MG63 (cell line): Measurements from ENCODE around the gene TRIM34. TPM values are rescaled to one million over a fixed set of nuclear protein-coding genes. Genes with fewer than 3 reads are reported as not detected.
"Not testable (repeated sequence)": the region's sequence is repeated elsewhere in the genome, so short reads cannot be mapped to it uniquely, and the experiment has no call there.

Experiments
- DNase-seq: peaks from one replicate; pipeline ENCODE4 v3.0.0-alpha.2; 2020
- H3K27me3 ChIP-seq: fragments of 250-450 bp; sonication (Bioruptor Pico); 2 replicates; pipeline ENCODE4 v1.5.1; 2020; ENCODE audit warnings: mild to moderate bottlenecking, moderate library complexity
- H3K36me3 ChIP-seq: fragments of 250-450 bp; sonication (Bioruptor Pico); 2 replicates; pipeline ENCODE4 v1.5.1; 2020; ENCODE audit warnings: mild to moderate bottlenecking, moderate library complexity
- H3K4me3 ChIP-seq: fragments of 250-450 bp; sonication (Bioruptor Pico); 2 replicates; pipeline ENCODE4 v1.5.1; 2020; ENCODE audit warnings: mild to moderate bottlenecking, moderate library complexity
- H3K9me3 ChIP-seq: fragments of 250-450 bp; sonication (Bioruptor Pico); 2 replicates; pipeline ENCODE4 v1.5.1; 2020; ENCODE audit warnings: mild to moderate bottlenecking, moderate library complexity
- total RNA-seq: library from RNA; depleted of rRNA; stranded (reverse); fragments of >200 nt; shearing (Covaris generic); gene quantifications from 2 replicates; pipeline ENCODE4 v1.2.3, GENCODE V29; 2014; ENCODE audit warnings: low replicate concordance

Gene TRIM34
- total RNA-seq, 1 experiment from 2014 or later = 10.7 TPM

DNA sequence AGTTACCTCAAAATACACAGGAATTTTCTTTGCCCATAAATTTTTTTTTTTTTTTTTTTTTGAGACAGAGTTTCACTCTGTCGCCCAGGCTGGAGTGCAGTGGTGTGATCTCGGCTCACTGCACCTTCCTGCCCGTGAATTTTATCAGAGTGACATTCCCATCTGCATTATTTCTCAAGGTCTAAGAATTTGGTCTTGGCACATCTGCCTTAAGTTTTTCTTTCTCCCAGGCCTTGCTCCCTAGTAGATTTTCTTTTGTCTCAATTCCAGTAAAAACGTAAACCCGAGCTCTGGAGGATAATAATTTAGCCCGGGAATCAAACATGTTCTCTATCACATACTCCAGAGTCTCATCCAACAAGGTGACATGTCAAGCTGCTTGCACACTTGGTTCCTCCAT lies 16.0 kb upstream of the TRIM34 start:
- no peak for DNase-seq
- no peaks in the 10 kb centered on the region for H3K9me3 ChIP-seq
- no peaks in the 10 kb centered on the region for H3K36me3 ChIP-seq
- H3K27me3 ChIP-seq = no peaks in the 10 kb centered on the region
- no peak overlapping the region for H3K4me3 ChIP-seq

DNA sequence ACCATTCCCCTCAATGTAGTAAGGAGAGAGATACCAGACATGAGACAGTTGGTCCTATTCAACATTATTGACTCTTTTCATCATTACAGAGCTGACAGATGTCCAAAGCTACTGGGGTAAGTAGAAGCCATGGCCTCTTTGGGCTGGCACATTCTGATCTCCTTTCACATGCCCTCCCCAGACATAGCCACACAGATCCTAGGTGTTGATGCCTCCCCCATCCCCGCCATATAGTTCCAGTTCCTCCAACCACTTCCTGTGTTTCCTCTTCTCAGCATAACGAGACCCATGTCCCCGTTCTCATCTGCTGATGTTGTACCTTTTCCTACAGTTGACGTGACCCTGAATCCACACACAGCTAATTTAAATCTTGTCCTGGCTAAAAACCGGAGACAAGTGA lies 14.4 kb upstream of the TRIM34 start:
- H3K4me3 ChIP-seq = no peak overlapping the region
- no peaks in the 10 kb centered on the region for H3K36me3 ChIP-seq
- no peaks in the 10 kb centered on the region for H3K27me3 ChIP-seq
- no peaks in the 10 kb centered on the region for H3K9me3 ChIP-seq
- no peak for DNase-seq

DNA sequence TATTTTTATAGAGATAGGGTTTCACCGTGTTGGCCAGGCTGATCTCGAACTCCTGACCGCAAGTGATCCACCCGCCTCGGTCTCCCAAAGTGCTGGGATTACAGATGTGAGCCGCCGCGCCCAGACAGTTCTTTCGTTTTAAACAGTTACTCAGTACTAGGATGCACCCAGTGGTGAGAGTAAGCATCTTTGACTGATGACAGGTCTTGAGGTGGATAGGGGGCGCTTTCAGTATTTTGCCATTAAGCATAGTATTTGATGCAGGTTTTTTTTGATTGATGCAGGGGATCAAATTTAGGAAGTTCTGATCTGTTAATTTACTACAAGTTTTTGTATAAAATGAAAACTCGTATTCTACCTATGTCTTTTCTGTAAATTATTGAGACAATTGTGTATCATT lies 13.2 kb upstream of the TRIM34 start:
- Histone ChIP-seq H3K36me3 (no peaks in the 10 kb centered on the region), H3K27me3 (no peaks in the 10 kb centered on the region), H3K4me3 (no peak overlapping the region), H3K9me3 (no peaks in the 10 kb centered on the region)
- DNase-seq = no peak

DNA sequence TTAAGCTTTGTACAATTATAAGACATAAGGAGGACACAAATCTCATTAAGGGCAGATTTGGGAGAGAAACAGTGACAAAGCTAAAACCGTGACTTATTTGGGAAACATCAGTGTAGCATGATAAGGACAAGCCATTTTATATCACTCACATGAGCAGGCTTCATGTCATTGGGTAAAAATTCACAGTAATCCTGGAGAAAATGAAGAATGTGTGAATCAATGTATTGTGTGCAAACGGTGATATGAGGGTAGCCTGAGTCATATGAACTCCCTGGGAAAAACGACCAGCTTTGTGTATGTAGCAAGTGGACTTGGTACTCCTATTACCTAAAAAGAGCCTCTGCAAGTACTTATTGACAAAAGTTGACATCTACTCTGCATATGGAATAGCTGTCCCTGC lies 6.0 kb upstream of the TRIM34 start:
- Histone ChIP-seq H3K27me3 (no peaks in the 10 kb centered on the region), H3K9me3 (no peaks in the 10 kb centered on the region), H3K4me3 (no peak overlapping the region), H3K36me3 (no peaks in the 10 kb centered on the region)
- DNase-seq = peak; percentile 25

DNA sequence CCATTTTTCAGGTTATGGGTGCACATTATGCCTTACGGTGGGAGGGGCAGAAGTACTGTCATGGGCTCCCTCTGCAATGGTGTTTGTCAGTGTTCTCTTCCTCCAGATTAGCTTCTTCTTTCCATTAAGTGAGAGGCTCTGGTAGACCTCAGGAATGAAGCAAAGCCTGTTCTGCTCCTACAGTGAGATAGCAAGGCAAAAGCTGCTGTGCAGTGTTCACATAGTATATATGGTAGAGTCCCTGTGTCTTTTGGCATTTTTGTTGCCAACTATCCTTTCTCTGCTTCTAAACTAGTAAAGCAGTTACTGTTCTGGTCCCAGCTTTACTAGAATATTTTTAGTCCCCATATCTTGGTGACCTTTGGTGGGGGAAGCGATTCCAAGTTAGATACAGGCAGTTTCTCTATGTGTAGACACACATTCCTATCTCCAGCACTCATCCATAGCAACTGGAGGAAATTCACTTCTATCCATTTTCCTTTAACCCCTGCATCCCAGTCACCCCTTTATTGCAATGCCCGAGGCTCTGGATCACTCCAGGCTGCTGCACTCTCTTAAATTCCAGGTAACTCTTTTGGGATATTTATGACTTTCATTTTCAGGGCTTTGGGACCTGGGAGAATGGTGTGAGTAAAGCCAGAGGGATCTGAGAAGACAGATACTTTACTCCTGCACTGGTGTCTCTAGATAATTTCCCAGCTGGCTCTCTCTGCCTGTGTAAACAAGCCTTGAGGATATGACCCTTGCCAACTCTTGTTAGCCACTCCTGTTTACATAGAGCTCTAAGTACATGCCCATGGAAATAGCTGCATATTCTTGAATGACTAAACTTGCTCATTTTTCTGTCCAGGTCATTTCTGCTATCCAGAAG lies 3.9 kb upstream of the TRIM34 start:
- Histone ChIP-seq H3K4me3 (no peak overlapping the region), H3K27me3 (no peaks in the 10 kb centered on the region), H3K9me3 (no peaks in the 10 kb centered on the region), H3K36me3 (no peaks in the 10 kb centered on the region)
- DNase-seq = peak; percentile 65

DNA sequence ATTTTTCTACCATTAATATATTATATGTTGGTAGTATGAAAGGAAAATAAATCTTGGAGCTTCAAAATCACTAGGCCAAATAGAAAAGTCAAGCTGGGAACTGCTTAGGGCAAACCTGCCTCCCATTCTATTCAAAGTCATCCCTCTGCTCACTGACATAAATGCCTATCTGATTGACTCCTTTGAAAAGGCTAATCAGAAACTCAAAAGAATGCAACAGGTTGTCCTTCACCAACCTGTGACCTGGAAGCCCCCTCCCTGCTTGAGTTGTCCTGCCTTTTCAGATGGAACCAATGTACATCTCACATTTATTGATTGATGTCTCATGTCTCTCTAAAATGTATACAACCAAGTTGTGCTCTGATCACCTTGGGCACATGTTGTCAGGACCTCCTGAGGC lies 3.2 kb upstream of the TRIM34 start:
- H3K9me3 ChIP-seq = no peaks in the 10 kb centered on the region
- no peaks in the 10 kb centered on the region for H3K27me3 ChIP-seq
- H3K36me3 ChIP-seq = no peaks in the 10 kb centered on the region
- no peak overlapping the region for H3K4me3 ChIP-seq
- no peak for DNase-seq

DNA sequence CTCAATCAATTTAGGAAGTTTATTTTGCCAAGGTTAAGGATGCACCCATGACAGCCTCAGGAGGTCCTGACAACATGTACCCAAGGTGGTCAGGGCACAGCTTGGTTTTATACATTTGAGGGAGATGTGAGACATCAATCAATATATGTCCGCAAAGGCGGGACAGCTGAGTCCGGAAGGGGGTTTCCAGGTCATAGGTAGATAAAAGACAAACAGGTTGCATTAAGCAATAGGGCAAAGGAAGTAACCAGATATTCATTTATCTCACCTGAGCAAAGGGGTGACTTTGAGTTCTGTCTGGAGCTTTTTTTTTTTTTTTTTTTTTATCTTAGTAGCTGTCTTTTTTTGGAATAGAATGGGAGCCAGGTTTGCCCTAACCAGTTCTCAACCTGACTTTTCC lies 2.0 kb upstream of the TRIM34 start:
- no peak for DNase-seq
- Histone ChIP-seq H3K9me3 (no peaks in the 10 kb centered on the region), H3K36me3 (no peaks in the 10 kb centered on the region), H3K4me3 (no peak overlapping the region), H3K27me3 (no peaks in the 10 kb centered on the region)

DNA sequence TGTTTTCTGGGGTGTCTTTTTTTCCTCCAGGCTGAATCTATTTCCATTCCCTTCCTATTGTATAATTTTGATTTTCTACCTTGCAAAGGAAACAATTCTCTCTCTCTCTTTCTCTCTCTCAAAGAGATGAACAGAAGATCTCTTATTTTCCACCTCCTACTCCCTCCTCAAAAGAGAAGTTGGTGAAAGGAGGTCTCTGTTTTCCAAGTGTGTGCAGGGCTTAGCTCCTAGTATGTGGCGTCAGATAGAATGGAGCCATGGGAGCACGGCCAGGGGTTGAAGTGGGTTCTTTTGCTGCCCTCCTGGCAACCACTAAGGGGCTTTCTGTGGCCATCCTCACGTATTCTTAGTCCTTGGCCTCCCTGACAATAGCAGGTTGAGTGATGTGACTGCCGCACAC lies 480 bp downstream of the TRIM34 start:
- Histone ChIP-seq H3K27me3 (no peaks in the 10 kb centered on the region), H3K4me3 (peak overlapping the region; percentile 89), H3K36me3 (no peaks in the 10 kb centered on the region), H3K9me3 (no peaks in the 10 kb centered on the region)
- no peak for DNase-seq

DNA sequence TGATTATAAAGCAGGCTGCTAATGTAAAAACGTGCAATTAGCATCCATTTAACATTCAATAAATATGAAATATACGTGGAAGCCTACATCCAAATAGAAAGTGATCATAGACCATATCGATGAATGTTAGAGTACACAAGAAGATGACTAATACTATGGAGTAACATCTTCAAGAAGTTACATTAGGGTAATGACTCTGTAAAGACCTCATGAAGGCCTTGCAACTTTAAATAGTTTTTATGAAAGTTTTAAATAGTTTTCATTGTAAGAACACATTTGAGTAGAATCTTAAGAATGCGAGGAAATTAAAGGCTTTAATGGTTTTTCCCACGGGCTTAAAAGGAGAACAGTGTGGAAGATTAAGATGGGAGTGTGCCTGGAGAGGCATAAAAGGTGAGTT lies 1.4 kb downstream of the TRIM34 start:
- Histone ChIP-seq H3K36me3 (no peaks in the 10 kb centered on the region), H3K4me3 (no peak overlapping the region), H3K9me3 (no peaks in the 10 kb centered on the region), H3K27me3 (no peaks in the 10 kb centered on the region)
- DNase-seq = no peak

DNA sequence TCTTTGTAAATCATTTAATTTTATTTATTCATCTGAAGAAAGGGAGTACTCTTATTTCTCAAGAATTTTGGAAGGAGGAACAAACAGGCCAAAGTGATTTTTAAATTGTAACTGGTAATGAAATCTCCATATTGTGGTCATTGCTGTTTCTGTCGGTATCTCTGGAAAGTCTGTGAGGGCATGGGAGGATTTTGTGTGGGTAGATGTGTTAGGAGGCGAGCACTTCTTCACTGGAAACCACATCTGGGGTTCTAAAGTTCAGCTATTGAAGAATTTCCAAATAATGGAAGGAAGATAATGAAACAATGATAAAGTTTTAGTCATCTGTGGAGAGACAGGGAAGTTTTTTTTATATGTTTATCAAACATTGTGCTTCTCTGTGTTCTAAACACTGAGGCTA lies 6.6 kb downstream of the TRIM34 start:
- Histone ChIP-seq H3K36me3 (no peaks in the 10 kb centered on the region), H3K4me3 (no peak overlapping the region), H3K9me3 (no peaks in the 10 kb centered on the region), H3K27me3 (no peaks in the 10 kb centered on the region)
- no peak for DNase-seq

DNA sequence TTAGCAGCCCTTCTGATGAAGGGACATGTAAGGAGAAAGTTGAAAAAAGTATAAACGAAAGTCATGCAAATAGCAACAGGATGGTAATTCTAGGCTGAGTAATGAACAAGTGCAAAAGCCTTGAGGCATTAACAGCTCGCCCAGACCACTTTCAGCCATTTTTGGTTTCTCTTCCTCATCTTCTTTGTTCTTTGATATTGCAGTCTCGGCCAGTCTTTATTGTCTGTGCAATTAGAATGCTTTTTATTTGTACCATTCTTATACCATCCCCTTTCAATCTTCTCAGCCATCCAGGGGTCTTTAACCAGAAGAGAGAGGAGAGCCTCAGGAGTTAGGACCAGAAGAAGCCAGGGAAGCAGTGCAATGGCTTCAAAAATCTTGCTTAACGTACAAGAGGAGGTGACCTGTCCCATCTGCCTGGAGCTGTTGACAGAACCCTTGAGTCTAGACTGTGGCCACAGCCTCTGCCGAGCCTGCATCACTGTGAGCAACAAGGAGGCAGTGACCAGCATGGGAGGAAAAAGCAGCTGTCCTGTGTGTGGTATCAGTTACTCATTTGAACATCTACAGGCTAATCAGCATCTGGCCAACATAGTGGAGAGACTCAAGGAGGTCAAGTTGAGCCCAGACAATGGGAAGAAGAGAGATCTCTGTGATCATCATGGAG lies 7.3 kb downstream of the TRIM34 start:
- Histone ChIP-seq H3K36me3 (no peaks in the 10 kb centered on the region), H3K4me3 (no peak overlapping the region), H3K9me3 (no peaks in the 10 kb centered on the region), H3K27me3 (no peaks in the 10 kb centered on the region)
- DNase-seq = no peak

DNA sequence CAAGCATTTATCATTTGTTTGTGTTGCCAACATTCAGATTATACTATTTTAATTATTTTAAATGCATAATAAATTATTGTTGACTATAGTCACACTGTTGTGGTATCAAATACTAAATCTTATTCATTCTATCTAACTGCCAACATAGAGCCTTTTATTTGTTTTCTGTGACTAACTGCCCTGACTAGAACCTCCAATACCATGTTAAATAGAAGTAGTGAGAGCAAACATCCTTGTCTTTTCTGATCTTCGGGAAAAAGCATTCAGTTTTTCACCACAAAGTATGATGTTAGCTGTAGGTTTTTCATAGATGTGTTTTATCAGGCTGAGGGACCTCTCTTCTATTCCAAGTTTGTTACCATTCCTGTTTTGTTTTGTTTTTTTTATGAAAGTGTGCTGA lies 15.2 kb downstream of the TRIM34 start:
- no peaks in the 10 kb centered on the region for H3K9me3 ChIP-seq
- no peak overlapping the region for H3K4me3 ChIP-seq

DNA sequence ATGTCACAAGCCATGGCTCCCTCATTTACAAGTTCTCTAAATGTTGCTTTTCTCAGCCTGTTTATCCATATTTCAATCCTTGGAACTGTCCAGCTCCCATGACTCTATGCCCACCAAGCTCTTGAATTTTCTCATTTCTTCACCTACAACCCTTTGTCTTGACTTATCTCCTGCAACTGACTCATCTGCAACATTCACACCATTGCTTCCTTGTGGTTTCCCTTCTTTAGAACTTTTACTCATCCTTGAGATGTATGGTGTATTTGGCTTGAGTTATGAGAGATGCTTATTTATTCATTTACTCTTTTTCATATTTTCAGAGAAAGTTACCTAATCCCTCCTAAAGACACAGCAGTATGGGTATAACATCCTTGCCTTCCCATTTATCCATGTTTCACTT lies 18.8 kb downstream of the TRIM34 start:
- DNase-seq = no peak
- H3K4me3 ChIP-seq = no peak overlapping the region
- H3K36me3 ChIP-seq = no peaks in the 10 kb centered on the region
- H3K27me3 ChIP-seq = no peaks in the 10 kb centered on the region
- no peaks in the 10 kb centered on the region for H3K9me3 ChIP-seq

More for the DNA sequence above, 15.2 kb downstream of the TRIM34 start:
- Histone ChIP-seq H3K36me3 (no peaks in the 10 kb centered on the region), H3K27me3 (no peaks in the 10 kb centered on the region)
- no peak for DNase-seq

DNA sequence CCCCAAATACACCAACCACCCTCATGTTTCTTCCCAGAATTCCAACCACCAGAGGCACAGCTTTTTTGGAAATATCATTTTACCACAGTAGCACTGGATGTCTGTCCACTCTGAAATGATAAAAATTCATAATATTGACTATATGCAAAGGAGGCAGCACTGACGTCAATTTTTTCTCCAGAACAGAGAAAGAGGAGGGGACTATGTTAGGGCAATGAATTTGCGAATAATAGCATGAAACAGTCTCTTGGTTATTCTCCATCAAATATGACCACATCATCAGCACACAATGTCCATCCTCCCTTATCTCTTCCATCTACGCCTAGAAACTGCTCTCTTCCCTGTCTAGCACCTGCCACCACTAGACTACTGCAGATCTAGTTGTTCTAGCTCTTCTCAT lies 21.3 kb downstream of the TRIM34 start:
- Histone ChIP-seq H3K27me3 (no peaks in the 10 kb centered on the region), H3K4me3 (no peak overlapping the region), H3K36me3 (no peaks in the 10 kb centered on the region), H3K9me3 (no peaks in the 10 kb centered on the region)
- DNase-seq = no peak

DNA sequence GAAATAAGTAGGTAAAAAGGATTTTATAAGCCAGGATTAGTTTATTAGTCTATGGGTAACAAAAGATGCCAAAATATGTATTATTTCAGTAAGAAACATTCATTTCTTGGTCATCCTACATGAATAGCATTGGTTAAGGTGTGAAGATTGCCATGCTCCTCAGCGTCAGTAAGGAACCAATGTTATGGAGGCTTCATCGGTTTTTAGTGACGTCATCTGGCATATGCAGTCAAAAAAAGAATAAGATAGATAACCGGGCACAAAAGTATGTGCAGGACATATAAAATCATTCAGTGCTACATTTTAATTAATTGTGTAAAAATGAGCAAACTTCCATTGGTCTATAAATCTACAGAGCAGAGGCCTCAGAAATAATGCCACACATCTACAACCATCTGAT lies 30.7 kb downstream of the TRIM34 start:
- Histone ChIP-seq H3K4me3 (no peak overlapping the region), H3K27me3 (no peaks in the 10 kb centered on the region), H3K36me3 (no peaks in the 10 kb centered on the region), H3K9me3 (no peaks in the 10 kb centered on the region; the same call in 1 of the 2 replicates)
- no peak for DNase-seq

DNA sequence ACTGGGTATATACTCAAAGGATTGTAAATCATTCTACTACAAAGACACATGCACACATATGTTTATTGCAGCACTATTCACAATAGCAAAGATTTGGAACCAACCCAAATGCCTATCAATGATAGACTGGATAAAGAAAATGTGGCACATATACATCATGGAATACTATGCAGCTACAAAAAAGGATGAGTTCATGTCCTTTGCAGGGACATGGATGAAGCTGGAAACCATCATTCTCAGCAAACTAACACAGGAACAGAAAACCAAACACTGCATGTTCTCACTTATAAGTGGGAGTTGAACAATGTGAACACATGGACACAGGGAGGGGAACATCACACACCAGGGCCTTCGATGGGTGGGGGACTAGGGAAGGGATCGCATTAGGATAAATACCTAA lies 32.2 kb downstream of the TRIM34 start:
- DNase-seq, H3K27me3 ChIP-seq, H3K9me3 ChIP-seq, H3K36me3 ChIP-seq, H3K4me3 ChIP-seq: not testable (repeated sequence)

DNA sequence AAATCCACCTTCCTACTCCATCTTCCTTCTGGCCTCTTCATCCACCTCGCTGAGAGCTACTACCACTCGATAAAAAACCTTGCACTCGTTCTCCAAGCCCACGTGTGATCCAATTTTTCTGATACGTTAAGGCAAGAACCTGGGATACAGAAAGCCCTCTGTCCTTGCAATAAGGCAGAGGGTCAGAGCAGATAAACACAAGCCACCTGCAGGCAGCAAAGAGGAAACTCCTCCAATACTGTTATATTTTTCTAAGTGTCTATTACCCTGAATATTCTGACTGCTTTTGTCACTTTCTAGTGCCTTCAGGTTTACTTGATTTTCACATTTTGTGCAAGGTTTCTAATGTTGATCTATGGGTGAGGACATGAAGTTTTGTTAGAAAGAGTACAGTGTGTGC lies 33.5 kb downstream of the TRIM34 start:
- H3K4me3 ChIP-seq = no peak overlapping the region
- H3K27me3 ChIP-seq = no peaks in the 10 kb centered on the region
- H3K36me3 ChIP-seq = no peaks in the 10 kb centered on the region
- DNase-seq = no peak
- no peaks in the 10 kb centered on the region for H3K9me3 ChIP-seq

DNA sequence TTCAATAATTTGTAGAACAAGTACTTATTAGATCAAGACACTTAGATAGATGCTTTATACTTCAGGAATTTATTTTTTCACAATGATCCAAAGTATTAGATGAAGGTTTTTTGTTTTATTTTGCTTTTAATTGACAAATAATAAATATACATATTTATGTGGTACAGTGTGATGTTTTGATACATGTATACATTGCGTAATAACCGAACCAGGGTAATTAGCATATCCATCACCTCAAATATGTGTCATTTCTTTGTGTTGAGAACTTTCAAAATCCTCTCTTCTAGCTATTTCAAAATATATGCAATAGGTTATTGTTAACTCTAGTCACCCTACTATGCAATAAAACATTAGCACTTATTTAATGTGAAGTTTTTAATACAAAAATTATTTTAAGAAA lies 38.7 kb downstream of the TRIM34 start:
- no peak for DNase-seq

More for the DNA sequence above, 38.7 kb downstream of the TRIM34 start:
- Histone ChIP-seq H3K4me3 (no peak overlapping the region), H3K36me3 (peaks cover 10% of the 10 kb centered on the region), H3K9me3 (no peaks in the 10 kb centered on the region), H3K27me3 (no peaks in the 10 kb centered on the region)
